GM12865 (cell line): ENCODE results near the gene GRIFIN.

Experiments used
- DNase-seq: peaks from one replicate; pipeline ENCODE4 v3.0.0; 2010; ENCODE audit warnings: low read depth
- H3K4me3 ChIP-seq: 2 replicates; pipeline ENCODE4 v1.5.1; 2011; ENCODE audit warnings: mild to moderate bottlenecking, low read depth, low read length, control low read depth
- TF ChIP-seq, protein P1 (sequence below): IDR thresholded peaks from 2 replicates; pipeline ENCODE4 v1.5.1; 2011; ENCODE audit warnings: low read length, control low read depth, low read depth, inconsistent platforms; ENCODE audit not compliant: insufficient read depth; ENCODE audit errors: missing control alignments

Gene GRIFIN

DNA sequence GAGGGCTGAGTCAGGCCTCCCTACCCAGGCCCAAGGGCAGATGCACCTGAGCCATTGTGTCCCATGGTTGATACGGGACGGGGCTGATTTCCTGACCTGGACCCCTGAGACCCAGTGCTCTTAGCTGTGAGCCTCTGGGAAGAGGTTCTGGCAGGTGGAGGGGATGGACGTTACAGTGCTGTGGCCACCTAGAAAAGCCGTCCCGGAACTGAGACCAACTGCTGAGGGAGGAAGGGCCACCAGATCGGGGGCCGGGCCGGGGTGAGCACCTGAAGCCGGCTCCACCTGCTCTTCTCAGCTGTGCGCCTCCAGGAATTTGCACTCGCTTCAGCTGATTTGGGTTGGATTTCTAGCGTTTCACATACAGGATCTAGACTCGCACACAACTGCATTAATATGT, 37.4 kb downstream of the GRIFIN start:
- TF ChIP-seq, protein P1, sequence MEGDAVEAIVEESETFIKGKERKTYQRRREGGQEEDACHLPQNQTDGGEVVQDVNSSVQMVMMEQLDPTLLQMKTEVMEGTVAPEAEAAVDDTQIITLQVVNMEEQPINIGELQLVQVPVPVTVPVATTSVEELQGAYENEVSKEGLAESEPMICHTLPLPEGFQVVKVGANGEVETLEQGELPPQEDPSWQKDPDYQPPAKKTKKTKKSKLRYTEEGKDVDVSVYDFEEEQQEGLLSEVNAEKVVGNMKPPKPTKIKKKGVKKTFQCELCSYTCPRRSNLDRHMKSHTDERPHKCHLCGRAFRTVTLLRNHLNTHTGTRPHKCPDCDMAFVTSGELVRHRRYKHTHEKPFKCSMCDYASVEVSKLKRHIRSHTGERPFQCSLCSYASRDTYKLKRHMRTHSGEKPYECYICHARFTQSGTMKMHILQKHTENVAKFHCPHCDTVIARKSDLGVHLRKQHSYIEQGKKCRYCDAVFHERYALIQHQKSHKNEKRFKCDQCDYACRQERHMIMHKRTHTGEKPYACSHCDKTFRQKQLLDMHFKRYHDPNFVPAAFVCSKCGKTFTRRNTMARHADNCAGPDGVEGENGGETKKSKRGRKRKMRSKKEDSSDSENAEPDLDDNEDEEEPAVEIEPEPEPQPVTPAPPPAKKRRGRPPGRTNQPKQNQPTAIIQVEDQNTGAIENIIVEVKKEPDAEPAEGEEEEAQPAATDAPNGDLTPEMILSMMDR = no peak
- no peak overlapping the region for H3K4me3 ChIP-seq
- no peak for DNase-seq

DNA sequence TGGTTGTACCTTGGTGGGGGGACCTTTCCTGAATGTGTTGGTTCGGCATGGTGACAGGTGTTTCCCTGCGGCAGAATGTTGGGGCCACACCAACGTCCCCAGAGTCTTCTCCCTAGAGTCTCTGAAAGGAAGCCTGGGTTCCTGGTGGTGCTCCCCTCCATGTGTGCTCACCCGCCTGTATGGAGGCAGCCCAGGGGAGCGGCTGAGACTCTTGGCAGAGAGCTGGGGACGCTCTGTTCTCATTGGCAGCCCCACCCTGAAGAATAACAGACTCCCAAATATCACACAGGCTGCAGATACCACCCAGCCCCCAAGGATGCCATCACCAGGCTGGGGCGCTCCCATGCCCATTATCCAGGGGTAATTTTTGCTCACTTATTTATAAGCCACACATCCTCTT, 38.0 kb downstream of the GRIFIN start:
- DNase-seq = no peak
- TF ChIP-seq, protein P1 = no peak
- no peak overlapping the region for H3K4me3 ChIP-seq

DNA sequence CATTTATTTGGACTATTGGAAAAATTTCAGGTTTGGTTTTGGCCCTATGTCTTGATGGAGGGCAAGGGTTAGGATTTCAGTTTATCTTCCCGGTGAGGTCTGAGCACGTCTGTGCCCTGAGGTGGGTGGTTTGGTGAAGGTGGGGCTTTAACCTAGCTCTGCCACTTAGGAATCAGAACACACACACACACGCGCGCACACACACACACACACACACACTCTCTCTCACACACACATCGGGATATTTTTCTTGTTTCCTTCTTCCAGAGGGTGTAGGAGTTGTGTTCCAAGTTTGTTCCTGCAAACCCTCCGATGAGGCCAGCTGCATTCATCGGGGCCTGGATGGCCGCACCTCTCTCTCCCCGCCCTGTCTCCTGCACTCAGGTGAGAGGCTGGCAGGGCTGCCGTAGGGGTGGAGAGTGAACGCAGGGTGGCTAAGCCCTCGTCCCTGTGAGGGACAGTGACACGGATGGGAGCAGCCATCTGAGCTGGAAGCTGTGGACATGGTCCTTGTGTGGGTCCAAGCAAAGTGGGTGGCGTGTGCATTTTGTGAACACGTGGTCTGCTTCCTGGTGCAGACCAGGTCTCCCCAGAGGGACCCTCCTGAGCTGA, 38.6 kb downstream of the GRIFIN start:
- DNase-seq = no peak
- no peak overlapping the region for H3K4me3 ChIP-seq
- TF ChIP-seq, protein P1 = no peak

DNA sequence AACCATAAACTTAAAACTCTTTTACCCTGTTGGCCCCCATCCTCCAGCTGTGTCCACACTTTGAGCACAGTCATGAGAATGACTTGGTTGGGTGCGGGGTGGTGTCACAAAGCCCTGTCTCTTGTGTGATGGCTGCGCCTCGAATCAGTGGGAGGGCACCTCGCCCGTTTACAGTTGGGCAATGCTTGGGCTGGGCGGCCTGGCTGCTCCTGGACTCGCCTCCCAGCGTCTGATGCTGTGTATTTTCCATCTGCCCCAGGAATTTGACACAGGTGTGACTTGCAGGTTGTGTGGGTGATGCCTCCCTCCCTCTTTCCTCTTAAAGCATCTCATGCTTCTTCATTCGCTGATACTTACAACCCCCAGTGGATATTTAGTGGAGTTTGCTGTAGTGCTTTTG, 39.1 kb downstream of the GRIFIN start:
- H3K4me3 ChIP-seq = no peak overlapping the region
- TF ChIP-seq, protein P1 = no peak
- no peak for DNase-seq

DNA sequence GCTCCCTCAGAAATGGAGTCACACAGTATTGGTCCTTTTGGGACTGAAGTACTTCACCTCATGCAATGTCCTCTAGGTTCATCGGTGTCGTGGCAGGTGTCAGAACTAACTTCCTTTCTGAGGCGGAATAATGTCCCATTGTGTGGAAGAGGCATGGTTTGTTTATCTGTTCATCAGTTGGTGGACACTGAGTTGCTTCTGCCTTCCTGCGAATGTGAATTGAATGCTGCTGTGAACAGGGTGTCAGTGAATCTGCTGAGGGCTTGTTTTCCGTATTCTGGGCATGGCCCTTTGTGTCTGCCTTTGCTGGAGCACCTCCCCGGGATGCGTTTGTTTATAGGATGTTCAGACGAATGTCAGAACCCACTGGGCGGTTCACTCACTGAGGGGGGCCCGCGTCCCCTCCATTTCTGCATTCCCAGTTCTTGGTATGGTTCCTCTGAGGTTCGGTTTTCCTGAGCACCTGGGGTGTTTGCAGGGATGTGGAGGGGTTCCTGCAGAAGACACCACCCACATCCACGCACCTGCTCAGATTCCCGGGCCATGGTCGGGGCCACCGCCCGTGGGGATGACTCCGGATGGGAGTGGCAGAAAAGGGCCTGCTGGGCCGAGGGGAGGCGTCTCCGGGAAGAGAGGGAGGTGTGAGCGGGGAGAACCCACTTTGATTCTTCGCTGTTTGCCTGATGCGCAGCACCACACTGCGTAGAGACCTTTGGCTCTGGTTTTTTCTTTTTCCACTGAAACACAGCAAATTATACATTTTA, 39.7 kb downstream of the GRIFIN start:
- TF ChIP-seq, protein P1 = no peak
- DNase-seq = no peak
- H3K4me3 ChIP-seq = no peak overlapping the region

DNA sequence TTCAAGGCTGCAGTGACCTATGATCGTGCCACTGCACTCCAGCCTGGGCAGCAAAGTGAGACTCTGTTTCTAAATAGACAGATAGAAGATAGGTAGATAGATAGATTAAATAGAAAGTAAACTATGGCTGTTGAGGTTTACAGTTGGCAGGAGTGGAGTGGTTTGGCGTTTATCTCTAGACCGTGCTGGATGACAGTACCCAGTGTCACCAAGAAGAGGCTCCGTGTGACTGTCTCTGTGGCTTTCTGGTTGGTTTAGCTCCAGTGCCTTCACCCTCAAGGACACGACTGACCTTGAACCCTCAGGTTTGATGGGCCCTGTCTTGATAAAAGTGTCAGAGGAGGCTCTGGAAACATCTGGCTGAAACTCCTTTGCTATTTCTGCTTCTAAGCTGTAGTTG, 41.1 kb downstream of the GRIFIN start:
- no peak for DNase-seq
- no peak overlapping the region for H3K4me3 ChIP-seq
- TF ChIP-seq, protein P1 = no peak
